ENCODE results near the gene KLC4.
"Not testable (repeated sequence)": the region's sequence is repeated elsewhere in the genome, so short reads cannot be mapped to it uniquely, and the experiment has no call there.

Gene KLC4

DNA sequence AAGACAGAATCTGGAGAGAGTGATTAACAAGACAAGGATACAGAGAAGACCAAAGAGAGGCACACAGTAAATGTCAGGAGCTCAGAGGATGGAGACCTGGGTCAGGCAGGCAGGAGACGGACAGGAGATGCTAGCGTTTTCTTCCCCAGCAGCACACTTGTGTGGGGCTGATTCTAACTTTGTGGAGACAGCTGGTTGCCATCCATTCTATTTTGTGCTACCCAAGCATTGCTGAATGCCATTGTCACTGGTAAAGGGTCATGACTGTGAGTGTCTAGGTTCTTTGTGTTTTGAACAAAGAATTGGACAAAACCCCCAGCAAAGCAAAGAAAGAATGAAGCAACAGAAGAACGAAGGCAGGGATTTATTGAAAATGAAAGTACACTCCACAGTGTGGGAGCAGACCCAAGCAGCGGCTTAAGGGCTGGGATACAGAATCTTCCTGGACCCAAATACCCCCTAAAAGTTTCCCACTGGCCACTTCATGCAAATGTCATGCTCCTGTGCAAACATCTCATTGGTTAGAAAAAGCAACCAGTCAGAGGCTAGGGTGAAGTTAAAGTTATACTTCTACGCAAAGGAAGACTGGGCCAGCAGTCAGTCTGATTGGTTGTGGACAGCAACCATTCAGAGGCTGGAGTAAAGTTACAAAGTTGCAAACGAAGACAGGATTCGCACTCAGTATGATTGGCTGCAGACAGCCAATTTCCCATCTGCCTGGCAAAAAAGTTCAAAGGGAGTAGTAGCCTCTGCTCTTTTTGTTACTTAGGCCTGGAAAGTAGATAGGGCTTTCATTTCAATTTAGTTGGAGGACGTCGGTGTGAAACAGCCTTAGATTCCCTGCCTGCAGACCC, 34.2 kb downstream of the KLC4 start:
- DNase-seq (ENCODE audit: low read depth in 2 of 2): no peak

DNA sequence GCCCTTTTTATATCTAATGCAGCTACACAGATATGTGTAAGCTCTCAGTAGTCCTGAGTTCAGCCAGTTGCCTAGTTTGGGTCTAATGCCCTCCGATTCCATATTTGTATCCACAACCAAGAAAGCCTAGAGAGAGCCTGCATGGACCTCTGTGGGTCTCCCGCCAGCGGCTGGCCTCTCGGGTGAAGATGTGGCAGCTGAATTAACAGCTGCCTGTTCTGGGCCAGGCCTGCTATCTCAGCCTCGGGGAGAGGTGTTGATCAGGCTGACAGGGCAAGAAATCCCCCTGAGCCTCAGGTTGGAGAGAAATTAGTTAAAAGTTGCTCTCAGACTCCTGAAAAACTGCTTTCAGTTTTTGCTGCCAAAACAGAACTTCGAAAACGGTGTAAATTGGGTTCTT, 36.5 kb downstream of the KLC4 start:
- DNase-seq (ENCODE audit: low read depth in 2 of 2): no peak

DNA sequence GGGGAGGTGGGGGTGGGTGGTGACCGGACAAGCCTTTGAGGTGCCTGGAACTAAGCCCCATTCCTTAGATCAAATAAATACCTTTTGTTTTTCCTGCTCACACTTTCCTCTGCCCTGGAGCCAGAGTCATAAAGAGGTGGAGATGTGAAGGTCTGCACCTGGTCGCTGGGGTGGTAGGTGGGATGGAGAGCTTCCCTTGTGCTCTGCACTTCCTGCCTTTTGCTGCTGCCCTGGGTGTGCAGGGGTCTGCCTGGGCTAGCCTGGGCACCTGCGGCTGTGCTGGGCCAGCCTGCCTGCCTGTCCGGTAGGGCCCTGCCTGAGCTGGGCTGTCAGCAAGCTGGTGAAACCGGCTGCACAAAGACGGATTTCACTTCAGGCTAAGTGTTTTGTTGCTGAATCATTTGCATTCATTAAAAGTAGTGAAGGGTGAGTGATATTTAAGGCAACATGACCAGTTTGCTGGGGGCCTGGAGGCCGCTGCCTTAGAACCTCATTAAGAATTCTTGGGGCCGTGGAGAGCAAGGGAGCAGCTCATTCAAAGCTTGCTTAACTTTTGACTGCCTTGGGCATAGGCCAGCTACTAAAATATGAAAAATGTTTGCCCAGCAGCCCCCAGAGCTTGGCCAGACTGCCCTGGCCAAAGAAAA, 37.1 kb downstream of the KLC4 start:
- no peak for DNase-seq (ENCODE audit: low read depth in 2 of 2)

DNA sequence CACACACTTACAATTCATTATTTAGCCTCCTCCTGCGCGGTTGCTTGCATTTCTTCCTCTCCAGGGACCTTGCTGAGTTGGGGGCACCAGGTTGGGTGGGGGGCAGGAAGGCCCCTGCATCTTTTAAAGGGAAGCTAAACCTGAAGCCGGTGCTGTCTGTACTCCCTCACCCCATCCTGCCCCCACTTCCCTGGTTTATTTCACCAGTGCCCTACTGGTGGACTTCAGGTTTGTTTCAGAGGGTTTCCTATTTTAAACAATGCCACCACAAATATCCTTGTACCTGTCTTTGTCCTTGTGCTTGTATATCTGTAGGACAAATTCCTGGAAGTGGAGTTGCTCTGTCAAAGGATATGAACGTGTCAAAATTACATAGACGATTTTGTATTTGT, 37.7 kb downstream of the KLC4 start:
- DNase-seq (ENCODE audit: low read depth in 2 of 2): no peak

DNA sequence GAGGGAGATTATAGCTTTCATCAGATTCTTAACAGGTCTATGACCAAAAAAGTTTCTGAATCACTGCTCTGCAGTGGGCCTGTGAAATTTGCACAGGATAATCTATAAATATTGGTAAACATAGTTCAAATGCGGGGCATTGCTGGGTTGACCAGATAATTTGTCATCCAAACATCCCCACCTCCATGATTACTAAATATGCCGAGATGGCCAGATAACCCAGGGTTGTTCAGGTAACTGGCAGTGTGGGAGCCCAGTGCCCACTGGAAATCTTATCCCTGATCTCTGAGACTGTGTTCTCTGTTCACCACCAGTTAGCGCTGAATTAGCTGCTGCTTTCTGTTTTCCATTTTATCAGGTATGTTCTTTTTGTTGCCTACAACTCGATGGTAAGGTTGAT, 38.1 kb downstream of the KLC4 start:
- DNase-seq (ENCODE audit: low read depth in 2 of 2): no peak

DNA sequence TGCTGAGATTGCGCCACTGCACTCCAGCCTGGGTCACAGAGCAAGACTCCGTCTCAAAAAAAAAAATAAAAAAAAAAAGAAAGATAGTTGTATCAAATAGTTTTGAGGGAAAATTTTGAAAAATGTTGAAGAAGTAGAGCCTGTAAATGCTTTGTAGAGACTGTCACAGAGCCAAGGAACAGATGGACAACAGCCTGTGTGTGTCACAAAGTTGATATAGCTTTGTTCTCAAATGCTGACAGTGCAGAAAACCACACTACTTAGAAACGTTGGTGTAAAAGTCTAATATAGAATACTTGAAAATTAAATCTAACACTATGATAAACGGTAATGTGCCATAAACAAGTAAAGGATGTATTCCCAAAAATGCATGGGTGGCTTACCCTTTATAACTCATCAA, 42.1 kb downstream of the KLC4 start:
- no peak for DNase-seq (ENCODE audit: low read depth in 2 of 2)

DNA sequence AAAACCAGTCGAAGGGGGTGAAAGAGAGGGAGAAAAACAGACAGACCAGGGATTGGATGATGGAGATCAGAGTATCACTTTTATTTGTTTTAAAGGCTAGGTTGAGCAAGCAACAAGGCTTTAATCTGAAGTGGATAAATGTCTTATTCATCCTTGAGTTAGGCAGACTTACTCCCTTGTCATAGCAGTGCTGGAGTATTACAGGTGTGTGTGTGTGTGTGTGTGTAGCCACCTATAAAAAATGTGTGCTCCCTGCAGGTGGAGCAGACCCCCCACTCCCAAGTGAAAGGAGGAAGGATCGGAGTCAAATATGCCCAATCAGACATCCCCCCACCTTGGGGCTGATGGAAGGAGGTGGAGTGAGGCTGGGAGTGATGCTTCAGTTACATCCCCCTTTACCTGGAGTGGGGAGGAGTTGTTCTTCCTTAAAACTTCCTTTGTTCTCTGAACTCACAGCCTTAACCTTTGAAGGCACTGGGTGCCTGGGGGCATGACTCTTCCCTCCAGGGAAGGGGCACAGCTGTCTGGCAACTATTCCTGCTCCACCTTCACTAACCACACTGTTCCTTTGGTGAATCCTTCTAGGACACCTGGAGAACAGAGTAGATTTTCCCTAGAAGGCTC, 43.9 kb downstream of the KLC4 start:
- no peak for DNase-seq (ENCODE audit: low read depth in 2 of 2)

DNA sequence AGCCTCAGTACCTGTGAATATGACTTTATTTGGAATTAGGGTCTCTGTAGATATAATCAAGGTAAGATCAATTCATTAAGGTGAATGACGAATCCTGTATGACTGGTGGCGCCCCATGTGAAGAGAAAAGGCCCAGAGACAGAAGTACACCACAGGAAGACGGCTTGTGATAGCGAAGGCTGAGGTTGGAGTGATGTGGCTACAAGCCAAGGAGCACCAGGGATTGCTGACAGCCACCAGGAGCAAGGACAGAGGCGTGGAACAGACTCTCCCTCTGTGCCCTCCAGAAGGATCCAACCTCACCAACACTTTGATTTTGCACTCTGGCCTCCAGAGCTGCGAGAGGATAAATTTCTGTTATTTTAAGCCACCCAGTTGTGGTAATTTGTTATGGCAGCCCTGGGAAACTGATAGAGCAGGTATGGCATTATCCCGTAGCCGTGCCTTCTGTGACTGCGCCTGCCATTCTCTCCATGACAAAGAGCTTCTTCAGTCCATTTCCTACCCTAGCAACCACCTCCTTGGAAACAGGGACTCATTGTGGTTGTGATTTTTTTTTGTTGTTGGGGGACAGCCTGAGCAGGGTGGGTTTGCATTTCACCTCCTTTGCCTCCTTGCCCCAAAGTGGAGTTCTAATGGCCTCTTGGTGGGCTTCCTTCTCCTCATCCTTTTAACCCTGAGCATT, 46.2 kb downstream of the KLC4 start:
- no peak for DNase-seq (ENCODE audit: low read depth in 2 of 2)

DNA sequence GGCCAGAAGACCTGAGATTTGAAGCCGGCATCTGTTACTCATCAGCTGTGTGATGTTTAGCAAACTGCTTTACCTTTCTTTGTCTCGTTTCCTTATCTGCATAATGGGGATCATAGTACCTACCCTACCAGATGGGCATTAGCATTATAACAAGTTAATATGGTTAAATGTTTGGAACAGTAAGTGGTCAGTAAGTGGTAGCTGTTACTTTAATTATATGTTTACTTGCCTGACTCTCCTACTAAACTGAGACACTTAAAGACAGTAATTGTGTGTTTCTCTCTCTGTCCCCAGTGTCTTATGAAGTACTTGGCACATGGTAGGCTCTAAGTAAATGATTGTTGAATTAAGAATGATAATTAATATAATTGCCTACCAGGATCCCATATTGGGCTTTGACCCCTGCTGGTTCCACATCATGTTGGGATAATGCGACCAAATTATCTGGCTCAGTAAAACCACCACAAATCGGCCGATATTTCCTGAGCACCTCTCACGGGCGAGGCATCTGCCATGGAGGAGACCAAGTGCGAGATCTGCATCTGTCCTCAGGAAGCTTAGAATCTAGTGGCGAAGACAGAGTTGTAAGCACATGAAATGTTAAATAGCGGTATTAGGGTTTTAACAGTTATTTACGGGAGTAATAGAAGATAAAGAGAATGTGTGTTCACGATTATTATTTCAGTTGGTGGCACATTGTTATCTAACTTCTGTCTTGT, 48.1 kb downstream of the KLC4 start:
- no peak for DNase-seq (ENCODE audit: low read depth in 2 of 2)

DNA sequence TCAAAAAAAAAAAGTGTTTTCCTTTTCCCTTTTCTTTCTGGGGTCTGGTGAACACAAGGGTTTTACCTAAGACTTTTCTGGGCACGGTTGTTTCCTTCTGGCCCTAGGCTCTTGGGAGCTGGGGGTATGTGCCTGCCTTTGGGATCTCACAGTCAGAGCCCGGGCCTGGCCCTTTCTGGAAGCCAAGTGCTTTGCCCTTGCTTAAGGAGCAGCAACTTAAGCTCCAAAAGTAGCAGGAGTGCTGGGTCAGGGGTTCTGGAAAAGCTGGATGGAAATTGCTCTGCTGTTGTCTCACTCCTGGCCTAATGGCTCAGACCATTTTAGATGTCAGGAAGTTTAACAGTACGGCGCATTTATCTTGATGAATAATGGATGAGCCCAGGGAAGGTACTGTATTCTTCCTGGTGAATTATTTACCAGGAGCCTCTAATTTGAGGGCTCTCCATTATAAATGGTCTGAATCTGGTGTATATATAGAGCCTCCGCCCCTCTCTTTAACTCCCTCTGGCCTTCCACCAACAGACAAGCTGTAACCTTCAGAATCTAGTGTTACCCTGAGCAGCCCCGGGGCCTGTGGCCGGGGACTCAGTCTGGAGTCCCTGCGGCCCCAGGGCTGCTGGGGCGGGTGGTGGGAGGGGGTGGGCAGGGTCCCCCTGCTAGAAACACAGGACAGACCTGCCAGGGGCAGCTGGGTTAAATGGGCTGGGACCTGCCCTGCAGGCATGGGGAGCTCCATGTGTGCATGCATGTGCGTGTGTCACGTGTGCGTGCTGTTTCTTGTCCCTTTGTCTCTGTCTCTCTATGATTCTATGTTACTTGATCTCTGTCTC, 54.2 kb downstream of the KLC4 start:
- no peak for DNase-seq (ENCODE audit: low read depth in 2 of 2)

DNA sequence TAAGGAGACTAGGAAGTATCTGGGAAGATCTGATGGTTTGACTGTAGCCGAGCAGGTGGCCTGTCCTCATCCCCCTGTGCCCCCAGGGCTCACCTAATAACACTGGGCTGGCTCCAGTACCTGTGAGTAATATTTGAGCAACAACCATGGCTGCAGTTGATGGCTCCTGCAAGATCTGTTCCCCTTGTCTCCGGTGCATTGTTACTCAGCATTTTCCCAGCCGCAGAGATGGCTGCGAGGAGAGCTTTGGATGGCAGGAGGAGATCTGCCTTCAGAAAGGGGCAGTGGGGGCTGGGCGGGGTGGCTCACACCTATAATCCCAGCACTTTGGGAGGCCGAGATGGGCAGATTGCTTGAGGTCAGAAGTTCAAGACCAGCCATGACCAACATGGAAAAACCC, 55.9 kb downstream of the KLC4 start:
- DNase-seq (ENCODE audit: low read depth in 2 of 2): no peak

DNA sequence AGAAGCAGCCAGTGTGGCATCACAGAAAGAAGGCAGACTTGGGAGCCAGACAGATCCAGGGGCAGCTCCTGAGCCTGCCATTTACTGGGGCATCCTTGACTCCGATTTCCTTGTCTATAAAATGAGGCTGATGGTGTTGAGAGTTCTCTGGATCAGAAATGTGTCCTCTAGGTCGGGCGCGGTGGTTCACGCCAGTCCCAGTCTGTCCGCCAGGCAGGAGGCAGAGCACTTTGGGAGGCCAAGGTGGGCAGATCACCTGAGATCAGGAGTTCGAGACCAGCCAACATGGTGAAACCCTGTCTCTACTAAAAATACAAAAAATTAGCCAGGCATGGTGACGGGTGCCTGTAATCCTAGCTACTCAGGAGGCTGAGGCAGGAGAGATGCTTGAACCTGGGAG, 58.0 kb downstream of the KLC4 start:
- DNase-seq (ENCODE audit: low read depth in 2 of 2): not testable (repeated sequence)

DNA sequence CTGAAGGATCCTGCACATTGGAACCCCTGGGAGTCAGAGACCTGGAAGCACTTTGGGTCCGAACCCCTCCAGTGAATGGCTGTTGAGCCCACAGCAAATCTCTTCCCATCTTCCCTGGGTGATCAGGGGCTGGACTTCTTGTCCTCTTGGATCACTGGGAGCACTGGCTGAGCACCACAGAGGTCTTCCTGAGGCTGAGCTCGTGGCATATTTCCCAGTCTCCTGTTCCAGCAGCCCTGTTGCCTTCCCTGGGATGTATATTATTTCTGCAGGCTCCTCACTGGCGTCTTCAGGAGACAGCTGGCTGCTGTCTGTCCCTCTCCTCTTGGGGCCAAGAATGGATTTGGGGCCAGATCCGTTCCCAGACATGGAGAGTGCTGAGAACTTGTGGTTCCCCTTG, 60.1 kb downstream of the KLC4 start:
- DNase-seq (ENCODE audit: low read depth in 2 of 2): no peak

DNA sequence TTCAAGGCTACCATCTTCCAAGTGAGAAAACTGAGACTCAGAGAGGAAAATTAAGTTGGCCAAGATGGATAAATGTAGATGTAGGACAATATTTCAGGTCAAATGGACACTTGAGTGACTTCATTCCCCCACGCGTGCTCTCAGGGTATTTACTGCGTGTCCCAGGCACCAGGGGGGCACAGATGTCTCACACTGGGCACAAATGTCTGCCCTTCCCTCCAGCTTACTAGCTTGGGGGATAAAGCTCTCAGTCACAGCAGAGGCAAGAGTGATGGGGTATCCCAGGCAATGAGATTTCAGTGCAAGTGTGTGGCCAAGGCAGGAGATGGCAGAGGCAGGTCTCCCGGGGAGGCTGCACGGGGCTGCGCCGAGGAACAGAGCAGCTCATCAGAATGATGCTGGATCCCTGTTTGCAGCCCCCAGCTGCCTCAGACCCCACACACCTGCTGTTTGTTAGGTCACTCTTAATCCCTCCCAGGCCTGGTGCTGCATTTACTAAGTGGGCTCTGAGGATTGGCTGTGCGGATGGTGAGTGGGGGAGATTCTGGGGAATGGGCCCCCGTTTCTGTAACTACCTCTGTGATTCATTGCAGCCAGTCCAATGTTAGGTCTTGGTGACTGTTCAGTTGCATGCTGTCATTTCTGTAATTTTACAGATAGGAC, 60.8 kb downstream of the KLC4 start:
- DNase-seq (ENCODE audit: low read depth in 2 of 2): no peak

DNA sequence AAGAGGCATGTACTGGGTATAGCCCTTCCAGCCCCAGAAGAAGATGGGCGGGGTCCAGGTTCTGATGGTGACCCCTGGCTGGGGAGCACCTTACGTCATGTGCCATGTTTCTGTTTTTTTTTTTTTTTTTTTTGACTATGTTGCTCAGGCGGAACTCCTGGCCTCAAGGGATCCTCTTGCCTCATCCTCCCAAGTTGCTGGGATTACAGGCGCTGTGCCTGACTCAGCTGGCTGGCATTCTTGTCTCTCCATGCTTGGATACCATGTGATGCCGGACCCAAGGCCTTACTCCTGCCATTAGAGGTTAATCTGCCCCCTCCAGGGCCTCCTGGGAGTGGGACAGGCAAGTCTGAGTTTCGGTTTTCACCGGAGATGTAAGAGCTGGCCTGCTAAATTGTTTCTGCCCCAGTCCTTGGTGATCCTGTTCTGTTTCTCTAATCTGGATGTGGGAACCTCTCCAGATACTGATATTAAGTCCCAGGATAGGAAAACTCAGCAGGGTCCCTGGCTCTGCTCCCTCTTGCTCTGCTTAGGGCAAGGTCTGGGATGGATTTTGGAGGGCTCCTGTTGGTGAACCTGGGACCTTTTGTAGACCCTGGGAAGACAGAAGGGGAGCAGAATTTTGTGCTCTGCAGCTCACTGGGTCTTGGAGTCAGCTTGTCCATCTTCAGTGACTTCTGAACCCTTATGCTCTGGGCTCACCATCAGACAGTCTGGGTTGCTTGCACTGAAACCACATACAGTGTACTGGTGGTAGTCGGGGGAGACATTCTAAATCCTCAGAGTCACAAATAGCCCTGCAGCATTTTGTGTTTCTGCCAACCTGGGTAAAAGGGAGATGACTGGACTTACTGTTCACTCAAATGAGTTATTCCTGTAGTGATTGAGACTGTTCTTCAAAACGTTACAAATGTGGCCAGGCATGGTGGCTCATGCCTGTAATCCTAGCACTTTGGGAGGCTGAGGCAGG, 61.8 kb downstream of the KLC4 start:
- DNase-seq (ENCODE audit: low read depth in 2 of 2): no peak

DNA sequence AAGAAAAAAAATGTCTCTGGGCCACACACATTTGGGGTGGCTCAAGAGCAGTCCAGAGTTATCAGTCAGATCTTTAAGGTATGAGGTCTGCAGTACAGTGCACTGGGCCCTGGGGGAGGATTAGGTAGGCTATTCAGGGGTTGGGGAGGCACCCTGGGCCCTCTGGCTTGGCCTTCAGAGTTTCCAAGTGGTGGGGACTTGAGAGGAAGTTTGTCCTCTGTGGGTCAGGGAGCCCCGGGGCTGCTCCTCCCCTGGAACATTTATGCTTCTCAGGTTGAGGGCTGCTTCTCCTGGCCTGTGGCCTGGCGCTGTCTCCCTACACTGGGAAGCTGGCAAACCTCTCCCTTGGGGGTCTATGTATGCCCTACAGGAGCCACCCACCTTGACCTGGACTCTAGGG, 62.7 kb downstream of the KLC4 start:
- no peak for DNase-seq (ENCODE audit: low read depth in 2 of 2)

DNA sequence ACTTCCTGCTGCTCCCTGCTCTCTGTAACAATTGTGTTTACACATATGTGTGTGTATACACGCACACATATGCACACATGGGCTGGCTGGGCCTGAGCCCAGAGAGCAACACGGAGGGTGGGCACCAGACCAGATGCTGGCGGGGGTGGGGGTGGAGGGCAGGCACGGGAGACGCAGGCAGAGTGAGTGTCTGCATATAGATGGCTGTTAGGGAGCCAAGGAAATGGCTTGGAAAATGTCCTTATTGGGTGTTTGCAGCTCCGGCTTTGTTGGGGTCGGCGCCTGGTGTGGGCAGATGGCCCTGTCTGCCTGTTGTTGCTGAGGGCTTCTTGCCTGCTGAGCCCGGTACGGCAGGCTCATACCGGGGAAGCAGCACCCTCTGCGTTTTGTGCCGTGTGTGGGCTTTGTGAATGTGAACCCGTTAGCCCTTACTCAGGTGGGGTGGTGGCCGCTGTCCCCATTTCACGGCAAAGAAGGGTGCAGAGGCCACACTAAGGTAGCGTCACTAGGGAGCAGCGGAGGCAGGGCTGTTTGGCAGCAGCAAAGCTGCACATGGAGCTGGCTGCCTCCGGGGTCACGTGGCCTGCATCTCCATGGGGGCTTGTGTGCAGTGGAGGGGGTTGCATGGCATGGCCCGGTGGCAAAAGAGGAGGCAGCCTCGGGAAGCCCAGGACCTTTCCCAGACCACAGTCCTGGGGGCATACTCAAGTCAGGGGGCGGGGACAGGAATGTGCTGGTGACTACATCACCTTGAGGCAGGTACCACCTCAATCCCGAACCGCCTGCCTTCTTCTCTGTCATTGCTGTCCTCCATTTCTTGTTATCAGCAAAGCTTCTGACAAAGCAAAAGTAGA, 64.3 kb downstream of the KLC4 start:
- DNase-seq (ENCODE audit: low read depth in 2 of 2): no peak

DNA sequence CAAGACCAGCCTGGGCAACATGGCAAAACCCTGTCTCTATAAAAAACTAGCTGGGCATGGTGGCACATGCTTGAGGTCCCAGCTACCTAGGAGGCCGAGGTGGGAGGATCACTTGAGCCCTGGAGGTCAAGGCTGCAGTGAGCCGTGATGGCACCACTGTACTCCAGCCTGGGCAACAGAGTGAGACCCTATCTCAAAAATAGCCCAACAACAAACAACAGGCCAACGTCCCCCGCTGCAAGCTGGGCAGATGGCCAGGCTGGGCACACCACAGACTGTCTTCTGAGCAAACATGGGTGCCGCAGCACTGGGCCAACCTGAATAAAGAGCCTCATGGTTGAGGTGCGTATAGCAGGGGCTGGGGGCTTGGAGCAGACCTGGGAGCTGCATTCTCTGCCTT, 65.0 kb downstream of the KLC4 start:
- DNase-seq (ENCODE audit: low read depth in 2 of 2): no peak

Measured in activated CD8-positive, alpha-beta memory T cell treated with anti-CD3 and anti-CD28 coated beads for 4 hours (primary cell).